HCT116 (cell line): ENCODE data around the gene NAA35.

Experiments used
- ELF1 ChIP-seq: IDR thresholded peaks from 2 replicates; pipeline ENCODE4 v1.6.1; 2012; ENCODE audit warnings: low read depth, borderline replicate concordance
- FOSL1 ChIP-seq: IDR thresholded peaks from 2 replicates; pipeline ENCODE4 v1.6.1; 2012; ENCODE audit warnings: low read depth
- POLR2A ChIP-seq: IDR thresholded peaks from 2 replicates; pipeline ENCODE4 v1.7.0; 2011; ENCODE audit warnings: borderline replicate concordance; ENCODE audit not compliant: insufficient read depth, insufficient read length; ENCODE audit errors: extremely low read depth
- POLR2AphosphoS5 ChIP-seq: IDR thresholded peaks from 2 replicates; pipeline ENCODE4 v1.6.1; 2011; ENCODE audit warnings: mild to moderate bottlenecking, low read depth, low read length, moderate library complexity
- RAD21 ChIP-seq: IDR thresholded peaks from 2 replicates; pipeline ENCODE4 v1.6.1; 2012; ENCODE audit warnings: low read depth, mild to moderate bottlenecking
- ZFX ChIP-seq: fragments of 450-650 bp; IDR thresholded peaks from 2 replicates; pipeline ENCODE4 v1.6.1; 2017
- TF ChIP-seq, protein P1 (sequence below), 3 experiments: fragments of 200-600 bp in 1 of 3; sonication (generic) in 1 of 3; IDR thresholded peaks in 2 of 3; conservative IDR thresholded peaks in 1 of 3; 2 replicates each; pipeline ENCODE4 v1.5.1; 2012 to 2017; ENCODE audit warnings: low read depth in 2 of 3, low read length in 2 of 3, antibody characterized with exemption in 1 of 3, borderline replicate concordance in 1 of 3, control low read depth in 1 of 3, mild to moderate bottlenecking in 1 of 3, mixed read lengths in 1 of 3, mixed run types in 1 of 3, moderate library complexity in 1 of 3; ENCODE audit not compliant: insufficient read depth in 1 of 3
- TF ChIP-seq, protein P2 (sequence below): IDR thresholded peaks from 2 replicates; pipeline ENCODE4 v1.6.1; 2012

DNA sequence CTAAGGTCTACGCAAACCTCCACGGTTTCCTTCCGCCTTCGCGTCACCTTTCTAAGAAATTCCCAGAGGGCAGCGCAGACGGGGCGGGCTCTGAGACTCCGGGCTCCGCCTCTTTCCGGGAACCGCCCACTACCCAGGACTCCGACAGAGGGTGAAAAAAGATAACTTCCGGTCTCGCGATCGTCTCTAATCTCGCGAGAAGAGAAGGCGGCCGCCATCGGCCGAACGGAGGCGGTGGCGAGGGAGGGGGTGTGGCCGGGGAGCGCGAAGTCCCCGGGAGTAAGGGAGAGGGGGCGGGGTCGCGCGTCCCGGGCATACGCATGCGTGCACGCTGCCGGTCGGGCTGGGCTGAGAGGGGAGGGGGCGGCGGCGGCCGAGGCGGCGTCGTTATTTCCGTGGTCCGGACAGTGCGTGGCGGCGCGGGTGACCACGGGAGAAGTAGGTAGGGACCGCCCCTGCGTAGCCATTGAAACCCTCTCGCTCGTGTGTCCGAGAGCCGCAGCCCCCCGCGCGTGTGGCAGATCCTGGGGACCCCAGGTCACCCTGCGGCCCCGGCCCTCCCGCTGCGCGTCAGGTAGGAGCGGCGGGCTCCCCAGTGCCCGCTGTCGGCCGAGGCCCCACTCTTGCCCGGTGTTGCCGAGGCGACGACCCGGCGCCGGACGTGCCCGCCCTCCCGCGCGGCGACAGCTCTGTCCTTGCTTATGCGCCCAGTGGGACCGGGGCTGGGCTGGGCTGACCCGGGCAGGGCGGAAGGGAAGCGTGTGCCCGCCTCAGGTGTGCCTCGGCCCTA lies at the start of gene NAA35:
- TF ChIP-seq POLR2A (no peak), POLR2AphosphoS5 (no peak), ELF1 (peak; percentile 85), ZFX (peak; percentile 86), RAD21 (no peak), FOSL1 (no peak)
- TF ChIP-seq, protein P1, sequence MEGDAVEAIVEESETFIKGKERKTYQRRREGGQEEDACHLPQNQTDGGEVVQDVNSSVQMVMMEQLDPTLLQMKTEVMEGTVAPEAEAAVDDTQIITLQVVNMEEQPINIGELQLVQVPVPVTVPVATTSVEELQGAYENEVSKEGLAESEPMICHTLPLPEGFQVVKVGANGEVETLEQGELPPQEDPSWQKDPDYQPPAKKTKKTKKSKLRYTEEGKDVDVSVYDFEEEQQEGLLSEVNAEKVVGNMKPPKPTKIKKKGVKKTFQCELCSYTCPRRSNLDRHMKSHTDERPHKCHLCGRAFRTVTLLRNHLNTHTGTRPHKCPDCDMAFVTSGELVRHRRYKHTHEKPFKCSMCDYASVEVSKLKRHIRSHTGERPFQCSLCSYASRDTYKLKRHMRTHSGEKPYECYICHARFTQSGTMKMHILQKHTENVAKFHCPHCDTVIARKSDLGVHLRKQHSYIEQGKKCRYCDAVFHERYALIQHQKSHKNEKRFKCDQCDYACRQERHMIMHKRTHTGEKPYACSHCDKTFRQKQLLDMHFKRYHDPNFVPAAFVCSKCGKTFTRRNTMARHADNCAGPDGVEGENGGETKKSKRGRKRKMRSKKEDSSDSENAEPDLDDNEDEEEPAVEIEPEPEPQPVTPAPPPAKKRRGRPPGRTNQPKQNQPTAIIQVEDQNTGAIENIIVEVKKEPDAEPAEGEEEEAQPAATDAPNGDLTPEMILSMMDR (IDR thresholded peaks at IDR 0.05 in 2 of 3, conservative IDR thresholded peaks at IDR 0.05 in 1 of 3; ENCODE audit: borderline replicate concordance in 1 of 3, insufficient read depth in 1 of 3, low read depth in 2 of 3, low read length in 2 of 3) = no peak
- TF ChIP-seq, protein P2, sequence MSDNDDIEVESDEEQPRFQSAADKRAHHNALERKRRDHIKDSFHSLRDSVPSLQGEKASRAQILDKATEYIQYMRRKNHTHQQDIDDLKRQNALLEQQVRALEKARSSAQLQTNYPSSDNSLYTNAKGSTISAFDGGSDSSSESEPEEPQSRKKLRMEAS = peak; percentile 53
